Lung (tissue), 12 donors: ENCODE results near the gene PPA1. TPM values are rescaled to one million over a fixed set of nuclear protein-coding genes. Genes with fewer than 3 reads are reported as not detected.

Experiments
- ATAC-seq: fragments of 200-7000 bp; cut with Tn5 transposase; one replicate; pipeline ENCODE4 v1.9.1; 2020; ENCODE audit warnings: moderate number of reproducible peaks; ENCODE audit not compliant: insufficient read depth, low FRiP score
- DNase-seq, 3 donors: peaks; one replicate each; pipeline ENCODE4 v3.0.0-alpha.2; 2013 to 2017
- H3K27ac ChIP-seq, 2 donors: one replicate each; pipeline ENCODE4 v1.5.1; 2013; ENCODE audit warnings: mild to moderate bottlenecking in 2 of 2, moderate library complexity in 2 of 2, control low read depth in 1 of 2, inconsistent platforms in 1 of 2, low read depth in 1 of 2, low read length in 1 of 2
- H3K27me3 ChIP-seq, 3 donors: one replicate each; pipeline ENCODE4 v1.5.1; 2013; ENCODE audit warnings: low read length in 2 of 3; ENCODE audit not compliant: control insufficient read depth in 3 of 3, insufficient read depth in 3 of 3
- H3K36me3 ChIP-seq, 4 donors: one replicate each; pipeline ENCODE4 v1.5.1; 2013; ENCODE audit warnings: low read length in 4 of 4, mild to moderate bottlenecking in 1 of 4, moderate library complexity in 1 of 4; ENCODE audit not compliant: control insufficient read depth in 4 of 4, insufficient read depth in 4 of 4
- H3K4me1 ChIP-seq, 5 donors: one replicate each; pipeline ENCODE4 v1.5.1; 2013; ENCODE audit warnings: low read length in 5 of 5, mild to moderate bottlenecking in 2 of 5, moderate library complexity in 1 of 5; ENCODE audit not compliant: control insufficient read depth in 5 of 5, insufficient read depth in 5 of 5
- H3K4me3 ChIP-seq: one replicate; pipeline ENCODE4 v1.5.1; 2013; ENCODE audit warnings: mild to moderate bottlenecking, control low read depth, moderate library complexity
- H3K9ac ChIP-seq, 2 donors: one replicate each; pipeline ENCODE4 v1.5.1; 2013; ENCODE audit warnings: low read length in 2 of 2, control low read depth in 1 of 2; ENCODE audit not compliant: insufficient read depth in 1 of 2
- H3K9me3 ChIP-seq, 4 donors: one replicate each; pipeline ENCODE4 v1.5.1; 2013; ENCODE audit warnings: low read length in 3 of 4, mild to moderate bottlenecking in 1 of 4, moderate library complexity in 1 of 4; ENCODE audit not compliant: control insufficient read depth in 4 of 4, insufficient read depth in 3 of 4
- CTCF ChIP-seq: IDR thresholded peaks from 2 replicates; pipeline ENCODE4 v1.5.1; 2012; ENCODE audit warnings: mild to moderate bottlenecking; ENCODE audit errors: control extremely low read depth, extremely low read depth
- WGBS, 2 donors: extraction: QIAGEN DNeasy Blood & Tissue Kit; methylation state at CpG; one replicate each; pipeline ENCODE4 v1.1.7; 2013; 5-methylcytosine and 5-hydroxymethylcytosine counted together
- polyA plus RNA-seq, 2 donors: library from polyadenylated mRNA; stranded (reverse); fragments of 200-250 nt; gene quantifications; one replicate each; pipeline ENCODE4 v1.2.1, GENCODE V29; 2013
- total RNA-seq, 2 donors: library from RNA; depleted of rRNA in 1 of 2; stranded (reverse); fragments of >200 nt in 1 of 2; gene quantifications; one replicate each; pipeline ENCODE4 v1.2.1, GENCODE V29; 2014 to 2021
- donor health status: control.
- donor health status: control.
- donor health status: Bipolar disorder and iron deficiency.
- donor health status: healthy.
- donor health status: DM: yes; HTN: yes; CAD: no.

The PPA1 gene
- total and polyA plus RNA-seq, 4 donors: 165 to 251 (median 190) TPM

- Histone ChIP-seq H3K9me3 (peaks cover 0 to 4% (median 0%) of the 10 kb centered on the region in 4 donors), H3K4me3 (no peak overlapping the region), H3K9ac (peak overlapping the region in 1 of 2 donors; percentile 16), H3K4me1 (peaks cover 0 to 16% (median 8%) of the 10 kb centered on the region in 5 donors), H3K27me3 (peaks cover 0 to 14% (median 7%) of the 10 kb centered on the region in 3 donors), H3K27ac (no peak overlapping the region), H3K36me3 (no peaks in the 10 kb centered on the region)
- no peak for TF ChIP-seq CTCF
- ATAC-seq (no peak), DNase-seq (peak; percentile 46 to 72 (median 64))
- WGBS, 2 donors: 10 to 18% methylated on average over 72 to 73 of the region's 73 CpGs
Measured at GRCh38 chr10:70255329-70256299, 22.4 kb upstream of the PPA1 start.

GRCh38 chr10:70254778-70255328 is 21.6 kb upstream of the PPA1 start:
- peaks cover 0 to 4% (median 0%) of the 10 kb centered on the region in 4 donors for H3K9me3 ChIP-seq
- DNase-seq (no peak), ATAC-seq (no peak)
- no peak overlapping the region for H3K27ac ChIP-seq
- no peak overlapping the region for H3K9ac ChIP-seq
- H3K27me3 ChIP-seq: peaks cover 0 to 14% (median 7%) of the 10 kb centered on the region in 3 donors
- H3K4me1 ChIP-seq: peaks cover 0 to 16% (median 8%) of the 10 kb centered on the region in 5 donors
- no peak for TF ChIP-seq CTCF
- 51 to 58% methylated on average over 26 to 40 of the region's 40 CpGs for WGBS, 2 donors
- H3K36me3 ChIP-seq: no peaks in the 10 kb centered on the region
- H3K4me3 ChIP-seq: no peak overlapping the region

GRCh38 chr10:70253878-70254765 is 20.9 kb upstream of the PPA1 start:
- no peak overlapping the region for H3K27ac ChIP-seq
- H3K27me3 ChIP-seq: peaks cover 0 to 14% (median 7%) of the 10 kb centered on the region in 3 donors
- no peaks in the 10 kb centered on the region for H3K36me3 ChIP-seq
- DNase-seq: no peak
- TF ChIP-seq CTCF: no peak
- no peak overlapping the region for H3K4me3 ChIP-seq
- H3K4me1 ChIP-seq: peaks cover 0 to 16% (median 8%) of the 10 kb centered on the region in 5 donors
- ATAC-seq: no peak
- H3K9ac ChIP-seq: no peak overlapping the region
- 72 to 76% methylated on average over 14 of the region's 14 CpGs for WGBS, 2 donors
- peaks cover 0 to 4% (median 0%) of the 10 kb centered on the region in 4 donors for H3K9me3 ChIP-seq
